Measurements from ENCODE around the gene SPTY2D1.
"Not testable (repeated sequence)": the region's sequence is repeated elsewhere in the genome, so short reads cannot be mapped to it uniquely, and the experiment has no call there.

The SPTY2D1 gene

GRCh38 chr11:18617688-18618341 is 16.3 kb downstream of the SPTY2D1 start:
- no peak for FAIRE-seq

- no peak for FAIRE-seq
These were observed 18.3 kb downstream of the SPTY2D1 start for GRCh38 chr11:18615628-18616392.

GRCh38 chr11:18614667-18615066 is 19.5 kb downstream of the SPTY2D1 start:
- no peak for FAIRE-seq

- no peak for FAIRE-seq
These were observed 21.7 kb downstream of the SPTY2D1 start for GRCh38 chr11:18612394-18612793.

GRCh38 chr11:18611196-18611595 is 22.9 kb downstream of the SPTY2D1 start:
- FAIRE-seq, result no peak

DNA sequence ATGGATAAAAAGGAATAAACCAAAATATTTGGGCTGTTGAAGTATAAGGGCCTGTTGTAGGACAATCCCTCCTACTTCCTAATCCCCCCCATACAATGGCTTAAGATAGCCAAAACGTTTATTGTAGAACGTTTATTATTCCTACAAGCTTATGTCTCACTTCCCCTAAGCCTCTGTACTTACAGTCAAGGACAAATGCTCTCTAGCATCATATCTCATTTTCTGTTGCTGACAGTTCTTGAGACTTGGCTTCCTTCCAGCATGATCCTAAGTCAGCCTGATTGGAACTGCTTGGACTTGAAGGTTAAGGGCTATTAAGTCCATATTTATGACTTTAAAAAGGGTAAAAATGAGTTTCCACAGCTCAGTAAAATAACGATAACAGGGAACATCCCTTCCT is 25.8 kb downstream of the SPTY2D1 start:
- no peak for FAIRE-seq

- no peak for FAIRE-seq
These were observed 33.1 kb downstream of the SPTY2D1 start for GRCh38 chr11:18600915-18601569.

DNA sequence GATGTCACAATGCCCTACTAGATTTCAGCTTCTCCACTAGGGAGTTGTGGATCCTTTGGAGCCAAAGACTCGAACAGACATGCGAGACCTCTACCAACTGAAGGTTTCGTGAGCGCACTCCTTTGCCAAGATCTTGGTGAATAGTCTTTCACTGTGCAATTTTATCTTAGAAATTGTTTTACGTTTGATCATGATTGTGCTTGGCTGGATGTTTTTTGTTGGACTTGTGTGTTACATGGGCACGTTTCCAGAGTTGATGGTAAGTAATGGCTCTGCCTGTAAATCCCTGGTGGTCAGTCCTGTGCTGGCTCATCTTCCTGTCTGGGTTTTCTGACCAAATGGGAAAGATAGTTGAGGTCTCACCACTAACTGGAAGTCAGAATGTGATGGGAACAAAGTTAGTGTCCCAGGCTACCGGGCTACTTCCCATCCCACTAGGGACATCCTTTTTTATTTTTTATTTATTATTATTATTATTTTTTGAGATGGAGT is 34.4 kb downstream of the SPTY2D1 start, which contains the start of gene MISFA:
Gene MISFA (plus strand): TSS at position 51 of the 492 bp plus-strand sequence. CDS start 140 bp downstream, at position 191.
- FAIRE-seq, result no peak

DNA sequence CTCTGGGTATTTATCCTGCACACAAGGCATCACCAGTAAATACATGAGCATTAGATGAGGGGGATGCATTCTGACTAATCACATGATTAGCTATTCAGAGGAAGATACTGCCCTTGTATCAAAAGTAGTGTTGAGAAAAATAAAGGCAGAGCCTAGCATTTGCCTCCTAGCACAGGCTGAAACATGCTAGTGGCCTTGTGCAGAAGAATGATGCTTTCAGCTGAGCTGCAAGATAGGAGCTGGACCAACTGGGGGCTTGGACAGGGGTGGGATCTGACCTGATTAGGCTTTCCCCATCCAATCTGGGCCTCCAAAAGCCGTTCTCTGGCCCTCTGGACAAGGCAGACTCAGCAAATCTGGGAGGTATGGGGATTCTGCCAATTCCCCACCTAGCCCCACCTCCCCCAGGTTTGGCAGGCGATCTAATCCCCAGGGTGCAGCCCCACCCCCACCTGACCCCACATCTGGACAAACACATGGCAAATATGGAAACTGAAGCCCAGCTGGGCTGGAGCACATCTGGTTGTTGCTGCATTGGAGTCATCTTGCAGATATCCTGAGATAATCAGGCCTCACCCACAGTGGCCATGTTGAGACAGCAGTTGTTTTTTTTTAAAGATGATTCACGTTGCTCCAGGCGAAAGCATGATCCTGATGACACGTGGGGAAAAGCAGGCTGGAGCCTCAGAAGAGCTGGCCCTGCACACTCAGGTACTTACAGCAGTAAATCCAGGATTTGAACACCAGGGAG is 39.0 kb downstream of the SPTY2D1 start:
- FAIRE-seq, result no peak

GRCh38 chr11:18594088-18594487 is 40.1 kb downstream of the SPTY2D1 start:
- not testable (repeated sequence) for FAIRE-seq

DNA sequence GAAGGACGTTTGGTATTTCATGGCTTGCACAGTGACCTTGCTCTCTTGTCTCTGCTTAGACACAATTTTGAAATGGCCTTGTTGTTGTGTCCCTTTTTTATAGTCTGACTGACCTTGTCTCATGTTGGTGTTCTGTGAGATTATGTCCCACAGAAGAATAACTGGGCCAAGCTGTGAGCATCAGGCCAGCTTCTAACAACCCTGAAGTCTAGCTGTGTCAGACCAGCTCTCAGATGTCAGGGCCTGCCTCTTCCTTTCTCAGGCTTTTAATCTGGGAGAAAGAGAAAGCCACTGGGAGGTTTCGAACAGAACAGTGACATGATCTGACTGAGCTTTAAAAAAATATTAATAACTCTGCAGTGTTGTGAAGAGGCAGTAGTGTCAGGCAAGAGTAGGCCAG is 43.6 kb downstream of the SPTY2D1 start:
- FAIRE-seq, result no peak

GRCh38 chr11:18588297-18589252 is 45.6 kb downstream of the SPTY2D1 start, which contains the start of gene UEVLD:
UEVLD (minus strand) TSS chr11:18588734; CDS start chr11:18588654, 80 bp downstream.
- FAIRE-seq, result no peak

GRCh38 chr11:18581825-18582224 is 52.3 kb downstream of the SPTY2D1 start:
- no peak for FAIRE-seq

GRCh38 chr11:18580113-18580766 is 53.9 kb downstream of the SPTY2D1 start:
- FAIRE-seq, result no peak

DNA sequence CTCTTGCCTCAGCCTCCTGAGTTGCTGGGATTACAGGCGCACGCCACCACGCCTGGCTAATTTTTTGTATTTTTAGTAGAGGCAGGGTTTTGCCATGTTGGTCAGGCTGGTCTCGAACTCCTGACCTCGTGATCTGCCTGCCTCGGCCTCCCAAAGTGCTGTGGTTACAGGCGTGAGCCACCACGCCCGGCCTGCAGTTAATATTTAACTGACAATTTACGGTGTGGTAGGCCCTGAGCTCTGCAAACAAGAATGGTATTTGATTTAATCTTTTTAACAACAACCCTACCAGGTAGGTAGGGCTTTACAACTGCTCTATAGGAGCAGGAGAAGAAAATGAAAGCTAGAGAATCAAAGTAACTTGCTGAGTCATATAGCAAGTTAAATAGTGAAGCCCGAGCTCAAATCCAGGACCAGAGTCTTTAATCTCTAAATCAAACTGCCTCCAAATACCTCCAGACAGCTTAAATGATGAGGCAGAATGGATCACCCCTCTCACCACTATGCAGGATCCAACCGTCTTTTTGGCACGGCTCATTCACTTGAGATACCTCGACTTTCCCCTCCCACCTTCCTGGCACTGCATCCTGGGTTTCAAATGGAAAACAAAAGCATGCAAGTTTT is 55.1 kb downstream of the SPTY2D1 start:
- FAIRE-seq, result no peak

GRCh38 chr11:18575361-18575760 is 58.8 kb downstream of the SPTY2D1 start:
- FAIRE-seq, result no peak

DNA sequence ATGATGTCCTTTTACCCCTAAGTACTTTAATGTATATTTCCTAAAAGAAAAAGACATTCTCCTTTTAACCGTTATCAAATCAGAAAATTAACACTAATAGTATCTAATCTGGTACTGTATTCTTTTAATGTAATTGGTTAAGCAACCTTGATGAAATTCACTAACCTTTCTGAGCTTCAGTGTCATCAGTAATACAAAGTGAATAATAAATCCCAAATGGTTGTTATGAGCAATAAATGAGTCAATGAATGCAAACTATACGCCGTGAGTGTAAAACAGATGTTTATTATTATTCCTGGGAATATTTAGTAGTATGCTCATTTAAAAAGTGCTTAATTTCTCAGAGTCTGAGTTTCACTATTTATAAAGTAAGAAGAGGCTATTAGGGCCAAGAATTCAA is 67.1 kb downstream of the SPTY2D1 start:
- no peak for FAIRE-seq

DNA sequence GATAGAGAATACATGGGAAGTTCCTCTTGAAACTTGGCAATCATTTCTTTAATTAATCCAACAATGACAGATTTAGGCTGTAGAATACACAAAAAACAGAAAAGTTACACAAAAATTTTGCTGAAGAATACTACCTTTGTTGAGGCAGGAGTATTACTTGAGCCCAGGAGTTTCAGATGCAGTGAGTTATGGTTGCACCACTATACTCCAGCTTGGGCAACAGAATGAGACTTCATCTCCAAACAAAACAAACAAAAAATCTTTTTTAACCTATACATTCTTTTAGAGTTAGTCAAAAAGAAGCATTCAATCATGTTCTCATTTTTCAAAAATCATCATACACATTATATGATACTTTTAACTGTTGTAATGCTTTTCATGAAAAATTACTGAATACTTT is 67.7 kb downstream of the SPTY2D1 start:
- no peak for FAIRE-seq

- no peak for FAIRE-seq
These were observed 70.0 kb downstream of the SPTY2D1 start for GRCh38 chr11:18564149-18564548.

GRCh38 chr11:18563090-18563730 is 70.9 kb downstream of the SPTY2D1 start:
- FAIRE-seq, result no peak

Data from TTC549 (cell line).